Aorta (tissue), 5 donors: Measurements from ENCODE around the gene CCL4. TPM values are rescaled to one million over a fixed set of nuclear protein-coding genes. Genes with fewer than 3 reads are reported as not detected.
A peak's percentile ranks its signal among the peaks of the same experiment; 100 is the strongest.
"Not testable (repeated sequence)": the region's sequence is repeated elsewhere in the genome, so short reads cannot be mapped to it uniquely, and the experiment has no call there.

ENCODE experiments used
- ATAC-seq: fragments of 200-7000 bp; cut with Tn5 transposase; one replicate; pipeline ENCODE4 v1.9.1; 2022; ENCODE audit warnings: moderate library complexity; ENCODE audit not compliant: low FRiP score
- DNase-seq, 2 donors: peaks; one replicate each; pipeline ENCODE4 v3.0.0-alpha.2; 2020
- H3K27ac ChIP-seq, 2 donors: one replicate each; pipeline ENCODE4 v1.5.1; 2013; ENCODE audit warnings: low read length in 2 of 2, mild to moderate bottlenecking in 2 of 2, moderate library complexity in 2 of 2, control low read depth in 1 of 2, inconsistent platforms in 1 of 2, low read depth in 1 of 2
- H3K27me3 ChIP-seq, 2 donors: one replicate each; pipeline ENCODE4 v1.6.1; 2013; ENCODE audit warnings: control low read depth in 1 of 2, low read length in 1 of 2, mild to moderate bottlenecking in 1 of 2, moderate library complexity in 1 of 2; ENCODE audit not compliant: insufficient read depth in 2 of 2, control insufficient read depth in 1 of 2
- H3K36me3 ChIP-seq, 2 donors: one replicate each; pipeline ENCODE4 v1.6.1; 2013; ENCODE audit warnings: control low read depth in 1 of 2, low read length in 1 of 2, mild to moderate bottlenecking in 1 of 2; ENCODE audit not compliant: insufficient read depth in 2 of 2, control insufficient read depth in 1 of 2
- H3K4me1 ChIP-seq, 2 donors: one replicate each; pipeline ENCODE4 v1.6.1; 2013; ENCODE audit warnings: low read length in 2 of 2, control low read depth in 1 of 2, mild to moderate bottlenecking in 1 of 2, moderate library complexity in 1 of 2; ENCODE audit not compliant: insufficient read depth in 2 of 2, control insufficient read depth in 1 of 2
- H3K4me3 ChIP-seq, 2 donors: one replicate each; pipeline ENCODE4 v1.5.1; 2013; ENCODE audit warnings: low read length in 2 of 2, control low read depth in 1 of 2, mild to moderate bottlenecking in 1 of 2
- H3K9me3 ChIP-seq: one replicate; pipeline ENCODE4 v1.6.1; 2013; ENCODE audit warnings: mild to moderate bottlenecking, low read length; ENCODE audit not compliant: control insufficient read depth
- WGBS, 2 donors: extraction: QIAGEN DNeasy Blood & Tissue Kit; methylation state at CpG; one replicate each; pipeline ENCODE4 v1.1.7; 2013; 5-methylcytosine and 5-hydroxymethylcytosine counted together
- intact Hi-C, 2 donors: fragments of 100-400 bp; cut with DNase I; formaldehyde crosslinking; loops; one replicate each; pipeline versions ENCODE4 v1.14.2 to v1.15.0; 2022
- long read RNA-seq, 2 donors: library from polyadenylated mRNA; unstranded; transcript quantifications; one replicate each; pipeline ENCODE4 v2.0.0, GENCODE V29; 2020 to 2021
- polyA plus RNA-seq, 2 donors: library from polyadenylated mRNA; stranded (reverse); fragments of 200-250 nt; gene quantifications; one replicate each; pipeline ENCODE4 v1.2.3, GENCODE V29; 2013
- total RNA-seq, 2 donors: library from RNA; stranded (reverse); fragmentation: NEBNext Ultra II Directional; extraction: Animal tissue kit (Norgen Biotek cat#: 25700); gene quantifications; one replicate each; pipeline ENCODE4 v1.2.1, GENCODE V29; 2021
- donor health status: healthy with polysubstance abuse.
- donor health status: Bipolar disorder and iron deficiency.
- donor health status: DM: no; HTN: no; CAD: no.
- donor health status: DM: no; HTN: no; CAD: no.
- donor health status: DM: yes; HTN: yes; CAD: no.

The CCL4 gene
- total RNA-seq (10 to 100 TPM in 1 of 2 donors, 1 to 10 TPM in 1; 6.4 to 12.5 TPM), polyA plus RNA-seq (10 to 100 TPM in 1 of 2 donors, 1 to 10 TPM in 1; 1.9 to 13.5 TPM)
- long read RNA-seq, donor 1, partial matches to known transcripts: 0 of 4 reads
- long read RNA-seq, donor 1, other reads (novel, unspliced or antisense): 0 of 4 reads
- long read RNA-seq, donor 2: 0 reads

DNA sequence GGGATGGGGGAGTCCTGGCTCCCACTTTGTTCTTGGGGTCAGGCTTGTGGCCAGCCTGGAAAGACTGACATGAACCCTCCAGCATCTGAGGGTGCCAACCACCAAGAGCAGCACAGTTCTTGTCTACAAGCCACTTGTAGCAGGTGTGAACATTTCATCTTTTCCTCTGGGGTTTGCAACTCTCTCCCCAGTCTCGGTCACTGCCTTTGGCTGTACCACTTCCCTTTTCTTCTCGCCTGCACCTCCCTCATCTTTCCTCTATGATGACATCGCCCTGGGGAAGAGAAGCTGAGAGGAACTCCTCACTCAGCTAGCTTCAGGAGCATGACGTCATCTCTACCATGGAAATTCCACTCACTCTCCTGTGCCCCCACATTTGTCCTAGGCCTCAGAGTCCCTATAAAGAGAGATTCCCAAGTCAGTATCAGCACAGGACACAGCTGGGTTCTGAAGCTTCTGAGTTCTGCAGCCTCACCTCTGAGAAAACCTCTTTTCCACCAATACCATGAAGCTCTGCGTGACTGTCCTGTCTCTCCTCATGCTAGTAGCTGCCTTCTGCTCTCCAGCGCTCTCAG, at the start of gene CCL4:
CCL4 (plus strand) TSS at position 427 of the 575 bp plus-strand sequence; CDS start at position 506, 79 bp downstream.
- peak; percentile 73 for ATAC-seq
- H3K36me3 ChIP-seq, intact Hi-C loops, H3K27me3 ChIP-seq, H3K27ac ChIP-seq, H3K4me1 ChIP-seq, H3K4me3 ChIP-seq, H3K9me3 ChIP-seq, DNase-seq: not testable (repeated sequence)
- WGBS, 2 donors: 52 to 67% methylated on average over 6 of the region's 6 CpGs

GRCh38 chr17:36055171-36055570, 48.5 kb upstream of the CCL4 start:
- DNase-seq (no peak), ATAC-seq (no peak)
- Histone ChIP-seq H3K4me3 (no peak overlapping the region), H3K27ac (no peak overlapping the region), H3K27me3 (no peaks in the 10 kb centered on the region), H3K36me3 (no peaks in the 10 kb centered on the region), H3K9me3 (peaks cover 1% of the 10 kb centered on the region), H3K4me1 (no peaks in the 10 kb centered on the region)
- WGBS, 2 donors: 89 to 90% methylated on average over 2 of the region's 2 CpGs
- intact Hi-C loops: no loop called here

DNA sequence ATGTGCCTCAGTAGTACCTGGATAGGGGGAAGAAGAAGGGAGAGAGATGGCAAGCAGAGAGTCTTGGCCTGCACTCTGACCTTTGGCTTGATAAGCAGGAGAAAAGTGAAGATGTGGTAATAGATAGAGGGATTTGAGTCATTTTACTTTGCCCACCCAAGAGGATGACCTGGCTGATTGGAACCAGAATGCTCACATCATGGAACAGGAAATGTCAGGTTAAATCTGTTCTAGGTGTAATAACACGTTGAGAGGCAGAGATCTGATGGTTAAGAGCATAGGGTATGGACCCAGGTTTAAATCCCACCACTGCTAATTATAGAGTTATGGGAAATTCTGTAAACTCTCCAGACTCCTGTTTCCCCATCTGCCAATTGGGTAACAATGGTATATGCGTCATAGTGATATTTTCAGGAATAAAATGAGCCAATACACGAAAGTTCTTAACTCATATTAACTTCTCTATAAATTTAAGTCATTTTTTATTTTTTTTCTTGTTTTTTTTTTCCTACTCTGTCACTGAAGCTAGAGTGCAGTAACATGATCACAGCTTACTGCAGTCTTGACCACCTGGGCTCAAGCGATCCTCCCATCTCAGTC, 47.6 kb upstream of the CCL4 start:
- WGBS, 2 donors: 71 to 79% methylated on average over 4 of the region's 4 CpGs
- no peak for ATAC-seq
- peaks cover 1% of the 10 kb centered on the region for H3K9me3 ChIP-seq

DNA sequence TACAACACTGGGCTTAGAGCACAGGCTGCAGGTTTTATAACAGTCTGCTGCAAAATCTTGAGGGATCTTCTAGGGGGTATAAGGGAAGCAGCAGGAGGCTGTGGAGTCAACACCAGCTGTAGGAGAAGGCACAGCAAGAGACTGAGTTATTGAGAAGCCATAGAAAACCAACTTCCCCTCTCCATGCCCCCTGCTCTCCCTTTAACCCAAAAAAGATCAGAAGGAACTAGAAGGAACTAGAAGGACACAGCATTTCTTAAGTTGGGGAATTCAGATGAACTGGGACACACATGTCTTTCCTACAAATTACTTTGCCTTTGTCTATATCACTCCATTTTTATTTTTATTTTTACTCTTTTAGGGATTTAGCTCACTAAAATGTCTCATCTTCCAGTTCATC, 45.7 kb upstream of the CCL4 start:
- Histone ChIP-seq H3K27ac (no peak overlapping the region), H3K36me3 (no peaks in the 10 kb centered on the region), H3K27me3 (no peaks in the 10 kb centered on the region), H3K4me3 (no peak overlapping the region), H3K9me3 (peaks cover 3% of the 10 kb centered on the region), H3K4me1 (no peaks in the 10 kb centered on the region)
- intact Hi-C loops: no loop called here
- no peak for ATAC-seq
- no peak for DNase-seq

More for the DNA sequence above, 47.6 kb upstream of the CCL4 start:
- H3K4me1 ChIP-seq: no peaks in the 10 kb centered on the region
- intact Hi-C loops: no loop called here
- no peak for DNase-seq
- H3K36me3 ChIP-seq: no peaks in the 10 kb centered on the region
- no peak overlapping the region for H3K27ac ChIP-seq
- no peaks in the 10 kb centered on the region for H3K27me3 ChIP-seq
- no peak overlapping the region for H3K4me3 ChIP-seq

- intact Hi-C loops: no loop called here
- WGBS, 2 donors: 80 to 87% methylated on average over 7 of the region's 7 CpGs
- ATAC-seq (no peak), DNase-seq (no peak)
- no peak overlapping the region for H3K4me3 ChIP-seq
- H3K4me1 ChIP-seq: no peaks in the 10 kb centered on the region
- no peak overlapping the region for H3K27ac ChIP-seq
- peaks cover 3% of the 10 kb centered on the region for H3K9me3 ChIP-seq
- no peaks in the 10 kb centered on the region for H3K27me3 ChIP-seq
- no peaks in the 10 kb centered on the region for H3K36me3 ChIP-seq
Measured at GRCh38 chr17:36059406-36059805, 44.2 kb upstream of the CCL4 start.

GRCh38 chr17:36060816-36061215, 42.8 kb upstream of the CCL4 start:
- DNase-seq (no peak), ATAC-seq (no peak)
- no peaks in the 10 kb centered on the region for H3K4me1 ChIP-seq
- 64 to 82% methylated on average over 2 of the region's 2 CpGs for WGBS, 2 donors
- H3K36me3 ChIP-seq: no peaks in the 10 kb centered on the region
- intact Hi-C loops: no loop called here
- H3K27me3 ChIP-seq: no peaks in the 10 kb centered on the region
- H3K27ac ChIP-seq: no peak overlapping the region
- H3K9me3 ChIP-seq: peaks cover 3% of the 10 kb centered on the region
- no peak overlapping the region for H3K4me3 ChIP-seq

- H3K4me1 ChIP-seq: no peaks in the 10 kb centered on the region
- DNase-seq (no peak), ATAC-seq (no peak)
- intact Hi-C loops: no loop called here
- H3K36me3 ChIP-seq: no peaks in the 10 kb centered on the region
- no peak within 1 kb of the TSS for H3K27ac ChIP-seq
- H3K4me3 ChIP-seq: no peak within 1 kb of the TSS
- peaks cover 2% of the 10 kb centered on the region for H3K9me3 ChIP-seq
- no peaks in the 10 kb centered on the region for H3K27me3 ChIP-seq
- 63 to 68% methylated on average over 5 of the region's 5 CpGs for WGBS, 2 donors
Measured at GRCh38 chr17:36063786-36064541, 39.7 kb upstream of the CCL4 start, which contains the start of gene CCL18. Gene CCL18 (plus strand): TSS chr17:36064272. CDS start chr17:36064343, 71 bp downstream.

- DNase-seq: no peak
- intact Hi-C loops: no loop called here
- ATAC-seq: no peak
Measured at GRCh38 chr17:36066365-36066985, 37.2 kb upstream of the CCL4 start.

More at GRCh38 chr17:36066365-36066985, 37.2 kb upstream of the CCL4 start:
- H3K27me3 ChIP-seq: no peaks in the 10 kb centered on the region
- peaks cover 2% of the 10 kb centered on the region for H3K9me3 ChIP-seq
- no peak overlapping the region for H3K4me3 ChIP-seq
- H3K4me1 ChIP-seq: no peaks in the 10 kb centered on the region
- H3K27ac ChIP-seq: no peak overlapping the region
- no peaks in the 10 kb centered on the region for H3K36me3 ChIP-seq
- 80 to 81% methylated on average over 6 of the region's 6 CpGs for WGBS, 2 donors
